Measurements from ENCODE around the gene ST6GAL1.

Gene ST6GAL1

DNA sequence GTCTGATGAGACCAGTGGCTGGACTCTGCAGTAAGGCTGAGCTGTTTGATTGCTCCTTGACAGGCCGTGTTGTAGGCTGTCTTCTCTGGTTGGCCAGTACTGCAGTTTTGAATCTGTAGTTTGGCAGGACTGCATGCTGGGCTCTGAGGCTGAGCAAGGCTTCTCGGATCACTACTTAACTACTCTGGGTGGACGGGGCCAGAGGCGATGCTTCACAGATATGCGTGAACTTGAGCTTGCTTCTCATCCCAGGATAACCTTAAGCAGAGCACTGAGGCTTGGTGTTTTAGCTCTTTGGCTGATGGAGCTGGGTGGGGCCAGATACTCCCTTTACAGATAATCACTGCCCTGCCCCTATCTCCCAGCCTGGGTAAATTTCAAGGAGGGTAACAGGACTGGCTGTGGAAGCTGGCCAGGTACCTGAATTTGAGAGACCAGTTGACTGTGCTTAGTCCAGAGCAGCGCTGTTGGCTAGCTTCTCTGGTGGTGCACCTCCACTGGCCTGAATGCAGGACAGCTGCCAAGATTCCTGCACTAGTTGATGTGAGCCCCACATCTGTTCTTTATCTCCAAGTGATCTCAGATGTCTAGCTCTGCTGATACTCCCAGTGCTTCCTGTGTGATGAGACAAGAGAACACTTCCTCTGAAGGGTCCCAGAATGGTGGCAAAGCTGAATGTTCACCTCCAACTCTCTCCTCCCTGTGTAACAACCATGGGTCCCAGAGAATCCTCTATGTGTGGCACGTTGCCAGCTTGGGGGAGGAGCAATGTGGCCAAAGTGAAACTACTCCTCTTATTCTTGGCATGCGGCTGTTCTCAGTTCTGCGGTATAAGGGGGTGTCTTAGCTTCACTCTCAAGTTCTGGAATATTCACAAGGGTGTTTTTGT, 171.1 kb downstream of the ST6GAL1 start:
- DNase-seq (ENCODE audit: insufficient read length, low spot score) (peak; percentile 19), FAIRE-seq (no peak)

GRCh38 chr3:187102073-187102634, 171.8 kb downstream of the ST6GAL1 start:
- FAIRE-seq (no peak), DNase-seq (ENCODE audit: insufficient read length, low spot score) (no peak)

DNA sequence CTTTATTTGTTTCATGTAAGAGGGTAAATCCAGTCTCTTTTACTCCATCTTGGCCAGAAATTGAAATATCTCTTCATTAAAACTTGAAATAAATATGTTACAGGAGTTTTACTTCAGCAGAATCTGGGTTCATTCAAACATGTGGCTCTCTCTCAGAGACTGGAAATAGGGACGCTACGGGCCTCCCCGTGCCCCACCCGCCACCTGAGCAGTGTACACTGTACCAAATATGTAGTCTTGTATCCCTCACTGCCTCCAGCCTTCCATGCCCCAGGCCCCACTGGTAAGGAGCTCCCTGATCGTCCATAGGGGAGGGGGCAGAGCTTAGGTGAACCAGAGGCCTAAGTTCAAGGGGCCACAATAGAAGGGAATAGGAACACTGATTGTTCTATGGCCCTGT, 172.9 kb downstream of the ST6GAL1 start:
- no peak for FAIRE-seq
- DNase-seq (ENCODE audit: insufficient read length, low spot score): no peak

GRCh38 chr3:187104342-187104741, 174.0 kb downstream of the ST6GAL1 start:
- DNase-seq (ENCODE audit: insufficient read length, low spot score) (no peak), FAIRE-seq (no peak)

DNA sequence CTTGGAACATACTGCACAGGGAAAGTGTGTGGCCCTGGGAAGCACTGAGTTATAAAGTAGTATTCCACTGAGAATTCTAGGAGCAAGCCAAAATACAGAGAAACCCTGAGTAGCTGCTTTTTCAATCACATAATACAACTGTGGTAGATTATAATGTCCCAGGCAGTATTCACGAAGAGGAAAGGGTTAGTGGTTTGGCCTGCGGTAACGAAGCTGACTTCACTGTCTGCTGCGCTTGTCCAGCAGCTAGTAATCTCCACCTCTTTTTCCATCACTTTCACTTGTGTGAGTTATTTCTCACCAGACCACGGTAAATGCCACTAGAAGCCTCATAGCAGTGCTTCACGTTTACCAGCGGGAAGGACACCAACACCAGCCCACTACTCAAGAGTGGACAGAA, 174.6 kb downstream of the ST6GAL1 start:
- DNase-seq (ENCODE audit: insufficient read length, low spot score) (no peak), FAIRE-seq (no peak)

GRCh38 chr3:187105700-187106099, 175.4 kb downstream of the ST6GAL1 start:
- no peak for FAIRE-seq

DNA sequence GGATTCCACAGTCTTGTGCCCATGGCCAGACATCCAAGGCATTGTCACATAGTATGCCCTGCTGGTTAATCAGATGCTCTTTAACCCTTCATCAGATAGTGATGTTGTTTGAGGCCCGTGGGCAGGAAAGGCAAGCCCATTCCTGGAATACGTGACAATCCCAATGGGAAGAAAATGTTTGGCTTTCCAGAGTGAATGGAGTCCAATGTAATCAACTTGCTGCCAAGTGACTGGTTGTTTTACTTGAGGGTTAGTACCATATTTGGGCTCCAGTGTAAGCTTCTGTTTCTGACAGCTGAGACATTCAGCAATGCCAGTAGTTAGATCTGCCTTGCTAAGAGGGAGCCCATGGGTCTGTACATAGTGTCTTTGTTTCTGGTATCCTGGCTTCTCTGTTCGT, 177.7 kb downstream of the ST6GAL1 start:
- FAIRE-seq: no peak
- DNase-seq (ENCODE audit: insufficient read length, low spot score): no peak

More at GRCh38 chr3:187105700-187106099, 175.4 kb downstream of the ST6GAL1 start:
- no peak for DNase-seq (ENCODE audit: insufficient read length, low spot score)

- DNase-seq (ENCODE audit: insufficient read length, low spot score) (no peak), FAIRE-seq (no peak)
These were observed 179.8 kb downstream of the ST6GAL1 start for GRCh38 chr3:187110156-187110555.

DNA sequence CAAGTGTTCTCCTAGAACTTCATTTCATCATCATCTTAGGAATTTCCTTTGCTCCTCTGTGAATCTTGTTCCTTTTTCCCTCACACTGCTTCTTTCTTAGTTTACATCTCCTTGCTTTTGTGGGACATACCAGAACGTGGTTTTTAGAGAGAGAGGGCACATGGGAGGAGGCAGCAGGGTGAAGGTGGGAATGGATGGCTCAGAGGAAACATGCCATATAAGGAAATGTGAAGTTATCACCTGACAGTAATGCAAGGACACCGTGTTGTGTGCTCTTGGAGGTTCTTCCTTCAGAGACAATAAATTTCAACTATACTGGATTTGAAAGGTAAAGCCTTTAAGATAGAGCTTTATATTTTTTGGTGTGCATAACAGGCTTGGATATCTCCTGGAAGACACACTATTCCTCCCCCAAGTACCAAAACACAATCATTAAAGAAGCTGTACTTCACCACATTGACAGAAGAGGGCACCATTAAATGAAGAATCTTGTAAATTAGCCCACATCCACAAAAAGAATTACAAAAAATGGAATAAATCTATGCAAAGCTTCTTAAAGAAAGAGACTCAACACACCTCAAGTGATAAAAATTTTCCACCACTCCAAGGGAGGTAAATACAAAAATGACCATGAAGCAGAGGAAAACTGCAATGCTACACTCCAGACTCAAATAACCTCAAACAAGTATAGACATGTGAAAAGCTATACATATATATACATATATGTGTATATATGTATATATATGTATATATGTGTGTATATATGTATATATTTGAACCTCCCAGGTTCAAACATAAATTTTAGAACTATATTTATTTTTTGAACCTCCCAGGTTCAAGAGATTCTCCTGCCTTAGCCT, 182.8 kb downstream of the ST6GAL1 start:
- DNase-seq (ENCODE audit: insufficient read length, low spot score) (no peak), FAIRE-seq (no peak)

DNA sequence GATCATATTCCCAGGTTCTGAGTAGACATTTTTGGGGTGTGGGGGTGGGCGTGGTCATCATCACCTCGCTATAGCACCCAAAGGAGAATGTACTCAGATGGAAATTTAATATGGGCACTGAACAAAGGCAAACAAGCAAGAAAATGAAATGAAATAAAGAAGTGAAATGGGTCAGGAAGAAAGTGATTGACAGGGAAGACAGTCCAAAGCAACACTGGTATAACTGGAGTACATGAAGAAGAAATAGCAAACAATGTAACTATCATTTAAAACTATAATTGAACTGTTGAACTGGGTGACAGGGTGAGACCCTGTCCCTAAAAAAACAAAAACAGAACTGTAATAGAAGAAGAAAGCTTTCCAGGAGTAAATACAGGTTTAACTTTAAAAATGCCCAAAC, 184.2 kb downstream of the ST6GAL1 start:
- DNase-seq (ENCODE audit: insufficient read length, low spot score) (no peak), FAIRE-seq (no peak)

DNA sequence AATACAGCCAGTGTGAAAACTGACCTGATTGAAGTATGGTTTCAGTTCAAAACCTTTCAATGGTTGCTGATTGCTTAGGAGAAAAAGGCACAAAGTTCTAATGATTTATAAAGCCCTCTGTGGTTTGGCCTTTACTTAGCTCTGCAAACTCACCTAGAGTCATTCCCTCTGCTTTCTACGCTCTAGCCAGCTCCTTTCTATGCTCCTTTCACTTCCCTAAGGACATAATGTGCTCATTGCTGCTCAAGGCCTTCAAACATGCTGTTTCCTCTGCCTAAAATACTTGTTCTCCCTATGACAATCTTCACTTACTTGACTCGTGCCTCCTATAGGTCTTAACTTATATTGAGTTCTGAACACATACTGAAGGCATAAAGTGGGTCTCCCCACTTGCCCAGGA, 190.0 kb downstream of the ST6GAL1 start:
- no peak for FAIRE-seq
- no peak for DNase-seq (ENCODE audit: insufficient read length, low spot score)

DNA sequence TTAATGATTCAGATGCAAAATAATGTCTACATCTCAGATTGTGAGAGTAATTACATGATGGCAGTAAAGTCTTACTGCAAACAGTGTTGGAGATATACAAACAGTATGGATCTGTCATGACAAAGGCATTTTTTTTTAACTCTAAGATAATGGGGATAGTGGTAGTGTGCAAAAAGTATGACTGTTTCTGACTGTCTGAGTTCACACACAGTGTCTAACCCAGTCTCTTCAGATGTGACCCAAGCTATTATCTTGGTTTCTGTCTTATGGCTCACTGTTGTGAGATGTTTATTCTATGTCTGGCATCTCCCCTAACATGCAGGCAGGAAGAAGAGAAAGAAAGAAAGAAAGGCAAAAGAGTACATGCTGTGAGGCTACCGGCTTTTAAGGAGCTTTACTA, 191.9 kb downstream of the ST6GAL1 start:
- DNase-seq (ENCODE audit: insufficient read length, low spot score) (no peak), FAIRE-seq (no peak)

GRCh38 chr3:187125319-187126031, 195.1 kb downstream of the ST6GAL1 start:
- no peak for FAIRE-seq
- DNase-seq (ENCODE audit: insufficient read length, low spot score): no peak

All from HTR-8/SVneo (cell line).